PFSK-1 (cell line): Measurements from ENCODE around the gene CDC42BPG.

Experiments
- FOXP2 ChIP-seq: optimal IDR thresholded peaks from 2 replicates; pipeline ENCODE3; 2011; ENCODE audit warnings: borderline replicate concordance, control low read depth, inconsistent platforms; ENCODE audit not compliant: insufficient read depth; ENCODE audit errors: extremely low read length, extremely low read depth
- POLR2AphosphoS5 ChIP-seq: IDR thresholded peaks from 2 replicates; pipeline ENCODE4 v1.6.1; 2012; ENCODE audit warnings: low read depth, mild to moderate bottlenecking, control low read depth, low read length, moderate library complexity
- SIN3A ChIP-seq: IDR thresholded peaks from 2 replicates; pipeline ENCODE4 v1.6.1; 2012; ENCODE audit warnings: mild to moderate bottlenecking, low read length, moderate library complexity, borderline replicate concordance; ENCODE audit not compliant: insufficient read depth
- TAF1 ChIP-seq: IDR thresholded peaks from 2 replicates; pipeline ENCODE4 v1.6.1; 2012; ENCODE audit warnings: low read length, control low read depth, borderline replicate concordance; ENCODE audit not compliant: insufficient read depth
- TF ChIP-seq, protein P1 (sequence below), 2 experiments: IDR thresholded peaks; 2 replicates each; pipeline versions ENCODE4 v1.6.1 to v1.8.0; 2011 to 2012; ENCODE audit warnings: low read depth in 2 of 2, low read length in 2 of 2, control low read depth in 1 of 2, inconsistent platforms in 1 of 2, mild to moderate bottlenecking in 1 of 2, moderate library complexity in 1 of 2; ENCODE audit not compliant: insufficient read depth in 1 of 2

Gene CDC42BPG

DNA sequence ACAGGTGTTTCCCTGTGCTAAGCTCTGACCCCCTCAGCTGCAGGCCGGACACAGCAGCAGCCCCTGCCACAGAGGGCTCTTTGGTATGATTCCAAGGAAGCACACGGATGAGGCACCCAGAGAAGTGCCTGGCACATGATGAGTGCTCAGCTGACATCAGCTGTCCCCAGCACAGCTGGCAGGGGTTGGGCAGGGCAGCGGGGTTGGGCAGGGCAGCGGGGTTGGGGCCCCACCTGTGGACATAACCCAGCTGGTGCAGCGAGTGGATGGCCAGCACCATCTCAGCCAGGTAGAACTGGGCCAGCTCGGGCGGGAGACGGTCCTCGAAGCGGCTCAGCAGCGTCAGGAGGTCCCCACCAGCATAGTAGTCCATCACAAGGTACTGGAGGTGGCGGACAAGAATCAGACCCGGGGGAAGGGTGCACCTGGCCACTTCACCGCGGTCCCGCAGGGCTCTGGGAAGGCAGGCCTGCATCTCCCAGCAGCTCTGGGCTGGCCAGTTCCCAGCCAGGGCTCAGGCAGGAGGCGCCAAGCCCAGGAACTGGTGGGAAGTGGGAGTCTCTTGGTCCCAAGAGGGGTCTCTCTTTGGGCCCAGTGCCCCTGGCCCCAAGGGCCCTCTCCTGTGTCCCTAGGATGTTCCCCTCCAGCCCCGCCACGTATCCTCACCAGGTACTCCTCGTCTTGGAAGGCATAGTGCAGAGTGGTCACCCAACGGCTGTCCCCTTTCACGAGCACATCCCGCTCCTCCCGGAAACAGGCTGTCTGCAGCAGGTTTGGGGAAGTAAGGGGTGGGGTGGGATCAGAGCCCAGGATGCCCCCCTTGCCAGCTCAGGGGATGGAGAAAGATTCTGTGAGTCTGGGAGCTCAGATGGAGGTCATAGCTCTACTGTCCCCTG is 4.3 kb downstream of the CDC42BPG start:
- TF ChIP-seq FOXP2: no peak
- TF ChIP-seq POLR2AphosphoS5: no peak
- no peak for TF ChIP-seq SIN3A
- no peak for TF ChIP-seq TAF1

DNA sequence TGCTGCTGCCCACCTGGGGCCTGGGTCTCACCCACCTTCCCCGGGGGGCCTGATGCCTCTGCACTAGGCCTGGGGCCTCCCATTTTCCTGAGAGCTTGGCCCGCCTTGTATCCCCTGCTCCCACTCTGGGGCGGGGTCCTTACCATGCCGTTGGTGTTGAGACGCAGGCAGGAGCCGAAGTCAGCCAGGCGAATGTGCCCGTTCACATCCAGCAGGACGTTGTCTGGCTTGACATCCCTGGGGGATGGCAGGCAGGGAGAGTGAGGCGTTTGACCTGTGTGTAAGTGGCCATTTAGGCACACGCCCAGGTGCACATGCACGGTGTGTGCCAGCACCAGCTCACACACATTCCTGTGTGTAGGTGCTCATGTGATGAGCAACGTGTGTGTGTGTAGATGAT is 5.1 kb downstream of the CDC42BPG start:
- no peak for TF ChIP-seq SIN3A
- no peak for TF ChIP-seq POLR2AphosphoS5
- TF ChIP-seq TAF1: no peak
- TF ChIP-seq FOXP2: no peak
- TF ChIP-seq, protein P1, sequence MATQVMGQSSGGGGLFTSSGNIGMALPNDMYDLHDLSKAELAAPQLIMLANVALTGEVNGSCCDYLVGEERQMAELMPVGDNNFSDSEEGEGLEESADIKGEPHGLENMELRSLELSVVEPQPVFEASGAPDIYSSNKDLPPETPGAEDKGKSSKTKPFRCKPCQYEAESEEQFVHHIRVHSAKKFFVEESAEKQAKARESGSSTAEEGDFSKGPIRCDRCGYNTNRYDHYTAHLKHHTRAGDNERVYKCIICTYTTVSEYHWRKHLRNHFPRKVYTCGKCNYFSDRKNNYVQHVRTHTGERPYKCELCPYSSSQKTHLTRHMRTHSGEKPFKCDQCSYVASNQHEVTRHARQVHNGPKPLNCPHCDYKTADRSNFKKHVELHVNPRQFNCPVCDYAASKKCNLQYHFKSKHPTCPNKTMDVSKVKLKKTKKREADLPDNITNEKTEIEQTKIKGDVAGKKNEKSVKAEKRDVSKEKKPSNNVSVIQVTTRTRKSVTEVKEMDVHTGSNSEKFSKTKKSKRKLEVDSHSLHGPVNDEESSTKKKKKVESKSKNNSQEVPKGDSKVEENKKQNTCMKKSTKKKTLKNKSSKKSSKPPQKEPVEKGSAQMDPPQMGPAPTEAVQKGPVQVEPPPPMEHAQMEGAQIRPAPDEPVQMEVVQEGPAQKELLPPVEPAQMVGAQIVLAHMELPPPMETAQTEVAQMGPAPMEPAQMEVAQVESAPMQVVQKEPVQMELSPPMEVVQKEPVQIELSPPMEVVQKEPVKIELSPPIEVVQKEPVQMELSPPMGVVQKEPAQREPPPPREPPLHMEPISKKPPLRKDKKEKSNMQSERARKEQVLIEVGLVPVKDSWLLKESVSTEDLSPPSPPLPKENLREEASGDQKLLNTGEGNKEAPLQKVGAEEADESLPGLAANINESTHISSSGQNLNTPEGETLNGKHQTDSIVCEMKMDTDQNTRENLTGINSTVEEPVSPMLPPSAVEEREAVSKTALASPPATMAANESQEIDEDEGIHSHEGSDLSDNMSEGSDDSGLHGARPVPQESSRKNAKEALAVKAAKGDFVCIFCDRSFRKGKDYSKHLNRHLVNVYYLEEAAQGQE (IDR thresholded peaks at IDR 0.05; ENCODE audit: insufficient read depth in 1 of 2, low read depth in 2 of 2, low read length in 2 of 2): no peak

DNA sequence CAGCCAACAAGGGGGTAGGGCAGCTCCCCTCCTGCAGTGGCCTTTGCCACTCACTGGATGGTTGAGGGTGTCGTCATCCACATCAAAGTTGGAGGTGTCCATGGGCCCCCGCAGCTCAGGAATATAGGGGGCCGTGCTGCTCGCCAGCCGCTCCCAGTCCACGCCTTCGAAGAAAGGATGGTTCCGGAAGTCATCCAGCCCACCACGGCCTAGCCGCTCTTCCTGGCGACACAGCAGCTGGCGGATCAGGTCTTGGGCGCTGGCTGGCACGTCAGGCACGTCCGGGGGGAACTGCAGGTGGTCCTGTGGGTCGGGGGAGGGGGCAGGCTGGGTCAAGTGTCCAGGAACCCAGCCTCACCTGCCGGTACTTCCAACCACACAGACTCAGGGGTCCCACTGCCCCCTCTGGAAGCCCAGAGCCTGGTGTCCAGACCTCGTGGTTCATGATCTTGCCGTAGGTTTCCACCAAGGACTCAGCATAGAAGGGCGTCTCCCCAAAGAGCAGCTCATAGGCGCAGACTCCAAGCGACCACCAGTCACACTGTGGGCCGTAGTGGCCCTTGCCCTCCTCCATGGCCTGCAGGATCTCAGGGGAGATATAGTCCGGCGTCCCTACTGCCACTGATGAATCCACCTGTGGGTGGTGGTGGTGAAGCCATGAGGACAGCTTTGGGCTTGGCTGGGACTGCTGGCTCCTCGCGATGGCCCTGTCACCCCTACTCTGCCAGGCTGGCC is 5.7 kb downstream of the CDC42BPG start:
- TF ChIP-seq POLR2AphosphoS5 (no peak), TAF1 (no peak), FOXP2 (no peak), SIN3A (no peak)
- TF ChIP-seq, protein P1 (IDR thresholded peaks at IDR 0.05; ENCODE audit: insufficient read depth in 1 of 2, low read depth in 2 of 2, low read length in 2 of 2): no peak

DNA sequence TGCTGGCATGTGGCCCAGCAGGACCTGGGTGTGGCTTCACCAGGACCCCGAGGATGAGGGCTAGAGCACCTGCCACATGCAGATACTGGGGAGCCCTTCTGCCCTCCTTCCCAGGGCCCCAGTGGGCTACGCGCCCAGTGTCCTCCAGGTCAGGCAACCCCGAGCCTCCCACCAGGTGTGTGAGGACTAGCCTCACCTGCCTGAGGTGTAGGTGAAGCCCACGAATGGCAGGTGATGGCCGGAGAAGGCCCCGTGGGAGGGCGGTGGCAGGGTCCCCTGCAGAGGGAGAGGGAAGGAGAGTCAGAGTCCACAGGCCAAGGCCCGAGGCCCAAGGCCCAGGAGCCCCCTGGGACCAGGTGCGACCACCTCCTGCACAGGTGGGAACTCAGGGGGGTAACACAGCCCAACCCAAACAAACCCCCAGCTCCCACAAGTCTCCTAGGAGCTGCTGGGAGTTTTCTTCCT is 6.5 kb downstream of the CDC42BPG start:
- TF ChIP-seq POLR2AphosphoS5: no peak
- TF ChIP-seq FOXP2: no peak
- no peak for TF ChIP-seq TAF1
- TF ChIP-seq, protein P1 (IDR thresholded peaks at IDR 0.05; ENCODE audit: insufficient read depth in 1 of 2, low read depth in 2 of 2, low read length in 2 of 2): no peak
- TF ChIP-seq SIN3A: no peak

DNA sequence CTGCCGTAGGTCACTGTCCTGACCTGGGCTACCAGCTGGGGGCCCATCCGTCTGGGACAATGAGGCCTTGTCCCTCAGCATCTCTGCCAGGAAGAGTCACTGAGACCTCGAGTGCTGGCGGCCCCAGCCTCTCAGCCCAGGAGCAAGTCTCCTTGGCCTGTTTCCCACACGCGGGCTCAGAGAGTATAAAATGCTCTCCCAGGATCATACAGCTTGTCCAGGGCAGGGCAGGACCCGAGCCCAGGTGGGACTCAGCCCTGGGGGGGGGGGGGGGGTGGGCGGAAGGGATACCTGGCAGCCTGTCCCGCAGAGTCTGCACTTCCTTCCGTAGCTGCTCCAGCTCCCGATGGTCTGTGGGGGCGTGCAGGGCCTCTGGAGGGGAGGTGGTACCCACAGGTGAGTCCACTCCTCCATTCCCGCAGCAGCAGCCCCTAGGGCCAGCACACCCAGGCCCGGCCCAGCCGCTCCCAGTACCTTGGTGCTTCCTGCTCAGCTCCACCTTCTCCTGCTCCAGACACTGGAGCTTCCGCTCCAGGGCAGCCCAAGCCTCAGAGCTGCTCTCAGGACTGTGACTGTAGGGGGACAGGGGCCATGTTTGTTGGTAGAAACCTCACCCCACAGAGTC is 7.9 kb downstream of the CDC42BPG start:
- TF ChIP-seq FOXP2: no peak
- TF ChIP-seq, protein P1 (IDR thresholded peaks at IDR 0.05; ENCODE audit: insufficient read depth in 1 of 2, low read depth in 2 of 2, low read length in 2 of 2): no peak
- no peak for TF ChIP-seq TAF1
- TF ChIP-seq SIN3A: no peak
- TF ChIP-seq POLR2AphosphoS5: no peak
